Liver (tissue), 9 donors: ENCODE measurements around the gene SAYSD1. TPM values are rescaled to one million over a fixed set of nuclear protein-coding genes. Genes with fewer than 3 reads are reported as not detected.

Source experiments
- DNase-seq: peaks from one replicate; pipeline ENCODE4 v3.0.0-alpha.2; 2017; ENCODE audit warnings: low spot score
- H3K27ac ChIP-seq, 2 donors: one replicate each; pipeline ENCODE4 v1.7.0; 2013; ENCODE audit warnings: inconsistent platforms in 2 of 2, low read length in 2 of 2, control low read depth in 1 of 2, low read depth in 1 of 2, mild to moderate bottlenecking in 1 of 2
- H3K27me3 ChIP-seq, 4 donors: one replicate each; pipeline versions ENCODE4 v1.6.1 to v1.7.0; 2013; ENCODE audit warnings: low read length in 3 of 4, inconsistent platforms in 1 of 4, mild to moderate bottlenecking in 1 of 4, moderate library complexity in 1 of 4; ENCODE audit not compliant: control insufficient read depth in 4 of 4, insufficient read depth in 4 of 4
- H3K36me3 ChIP-seq, 4 donors: one replicate each; pipeline versions ENCODE4 v1.6.1 to v1.7.0; 2013; ENCODE audit warnings: low read length in 3 of 4, mild to moderate bottlenecking in 3 of 4, low read depth in 1 of 4, moderate library complexity in 1 of 4; ENCODE audit not compliant: control insufficient read depth in 4 of 4, insufficient read depth in 3 of 4
- H3K4me1 ChIP-seq, 4 donors: one replicate each; pipeline versions ENCODE4 v1.6.1 to v1.7.0; 2013; ENCODE audit warnings: low read length in 3 of 4, mild to moderate bottlenecking in 3 of 4, moderate library complexity in 1 of 4; ENCODE audit not compliant: control insufficient read depth in 4 of 4, insufficient read depth in 4 of 4
- H3K4me3 ChIP-seq, 3 donors: one replicate each; pipeline versions ENCODE4 v1.6.1 to v1.7.0; 2013; ENCODE audit warnings: low read length in 3 of 3, control low read depth in 1 of 3, low read depth in 1 of 3, mild to moderate bottlenecking in 1 of 3
- H3K9ac ChIP-seq, 2 donors: one replicate each; pipeline ENCODE4 v1.7.0; 2013; ENCODE audit warnings: low read length in 2 of 2, mild to moderate bottlenecking in 2 of 2, moderate library complexity in 2 of 2, control low read depth in 1 of 2, low read depth in 1 of 2
- H3K9me3 ChIP-seq, 4 donors: one replicate each; pipeline versions ENCODE4 v1.6.1 to v1.7.0; 2013; ENCODE audit warnings: low read length in 3 of 4; ENCODE audit not compliant: control insufficient read depth in 4 of 4
- ATF3 ChIP-seq: IDR thresholded peaks from 2 replicates; pipeline ENCODE4 v1.6.1; 2016; ENCODE audit warnings: antibody characterized with exemption
- CTCF ChIP-seq: fragments of 150-350 bp; IDR thresholded peaks from 2 replicates; pipeline ENCODE4 v1.5.1; 2017; ENCODE audit warnings: improper control_type of control experiment, low read depth, low read length; ENCODE audit not compliant: missing input control
- FOXA1 ChIP-seq: IDR thresholded peaks from 2 replicates; pipeline ENCODE4 v1.6.1; 2016; ENCODE audit warnings: antibody characterized with exemption
- FOXA2 ChIP-seq: IDR thresholded peaks from 2 replicates; pipeline ENCODE4 v1.6.1; 2016; ENCODE audit warnings: antibody characterized with exemption
- GABPA ChIP-seq, 2 donors: IDR thresholded peaks in 1 of 2; conservative IDR thresholded peaks in 1 of 2; 2 replicates each; pipeline ENCODE4 v1.6.1; 2016; ENCODE audit warnings: antibody characterized with exemption in 2 of 2, mild to moderate bottlenecking in 1 of 2, moderate library complexity in 1 of 2
- HNF4A ChIP-seq, 2 donors: conservative IDR thresholded peaks; 2 replicates each; pipeline ENCODE4 v1.6.1; 2016; ENCODE audit warnings: antibody characterized with exemption in 2 of 2, mild to moderate bottlenecking in 2 of 2
- HNF4G ChIP-seq: IDR thresholded peaks from 2 replicates; pipeline ENCODE4 v1.6.1; 2016; ENCODE audit warnings: antibody characterized with exemption
- JUND ChIP-seq, 2 donors: IDR thresholded peaks; 2 replicates each; pipeline ENCODE4 v1.6.1; 2016; ENCODE audit warnings: antibody characterized with exemption in 2 of 2
- MAX ChIP-seq: IDR thresholded peaks from 2 replicates; pipeline ENCODE4 v1.6.1; 2016; ENCODE audit warnings: antibody characterized with exemption
- NR2F2 ChIP-seq: IDR thresholded peaks from 2 replicates; pipeline ENCODE4 v1.6.1; 2016; ENCODE audit warnings: antibody characterized with exemption
- RAD21 ChIP-seq, 2 donors: IDR thresholded peaks; 2 replicates each; pipeline ENCODE4 v1.6.1; 2016; ENCODE audit warnings: antibody characterized with exemption in 2 of 2, mild to moderate bottlenecking in 2 of 2
- REST ChIP-seq: IDR thresholded peaks from 2 replicates; pipeline ENCODE4 v1.6.1; 2016; ENCODE audit warnings: antibody characterized with exemption, mild to moderate bottlenecking
- RXRA ChIP-seq, 2 donors: IDR thresholded peaks; 2 replicates each; pipeline ENCODE4 v1.6.1; 2017 to 2018; ENCODE audit warnings: antibody characterized with exemption in 2 of 2, mild to moderate bottlenecking in 1 of 2
- SP1 ChIP-seq: IDR thresholded peaks from 2 replicates; pipeline ENCODE4 v1.6.1; 2018; ENCODE audit warnings: antibody characterized with exemption, mild to moderate bottlenecking
- TAF1 ChIP-seq: conservative IDR thresholded peaks from 2 replicates; pipeline ENCODE4 v1.6.1; 2016; ENCODE audit warnings: antibody characterized with exemption, mild to moderate bottlenecking
- YY1 ChIP-seq: IDR thresholded peaks from 2 replicates; pipeline ENCODE4 v1.6.1; 2016; ENCODE audit warnings: antibody characterized with exemption, mild to moderate bottlenecking
- ZBTB33 ChIP-seq: IDR thresholded peaks from 2 replicates; pipeline ENCODE4 v1.6.1; 2016; ENCODE audit warnings: antibody characterized with exemption
- WGBS: extraction: QIAGEN DNeasy Blood & Tissue Kit; methylation state at CpG from one replicate; pipeline ENCODE4 v1.1.7; 2013; 5-methylcytosine and 5-hydroxymethylcytosine counted together
- polyA plus RNA-seq, 2 donors: library from polyadenylated mRNA; stranded (reverse) in 1 of 2; unstranded in 1 of 2; fragments of 200-250 nt in 1 of 2; fragments of >200 nt in 1 of 2; fragmentation: Nextera tagmentation in 1 of 2; extraction: Ambion mirVana in 1 of 2; gene quantifications; one replicate each; pipeline versions ENCODE4 v1.2.1 to v1.2.3, GENCODE V29; 2013 to 2015
- total RNA-seq, 2 donors: library from RNA; depleted of rRNA; stranded (reverse); fragments of >200 nt; gene quantifications; one replicate each; pipeline ENCODE4 v1.2.3, GENCODE V29; 2014
- donor health status: healthy.
- donor health status: healthy.
- donor health status: healthy.
- donor health status: healthy.
- donor health status: healthy.

The SAYSD1 gene
- total and polyA plus RNA-seq, 4 donors = 6.5 to 12.2 (median 9.3) TPM

GRCh38 chr6:39075807-39076622 lies 39.0 kb downstream of the SAYSD1 start:
- Histone ChIP-seq H3K4me3 (no peak overlapping the region), H3K9ac (no peak overlapping the region), H3K9me3 (no peaks in the 10 kb centered on the region), H3K4me1 (no peaks in the 10 kb centered on the region), H3K36me3 (no peaks in the 10 kb centered on the region), H3K27ac (no peak overlapping the region), H3K27me3 (no peaks in the 10 kb centered on the region)
- DNase-seq = no peak
- TF ChIP-seq ATF3 (no peak), RAD21 (IDR thresholded peaks at IDR 0.05) (no peak), FOXA2 (no peak), MAX (no peak), REST (no peak), YY1 (no peak), ZBTB33 (no peak), FOXA1 (no peak), GABPA (IDR thresholded peaks at IDR 0.05 in 1 of 2, conservative IDR thresholded peaks at IDR 0.05 in 1 of 2) (no peak), SP1 (no peak), TAF1 (no peak), RXRA (IDR thresholded peaks at IDR 0.05) (no peak), JUND (IDR thresholded peaks at IDR 0.05) (no peak), HNF4G (no peak), HNF4A (conservative IDR thresholded peaks at IDR 0.05) (no peak), CTCF (no peak), NR2F2 (no peak)
- 85% methylated on average over 11 of the region's 11 CpGs for WGBS
